Small intestine (tissue), 7 donors: ENCODE measurements around the gene SUMF2. TPM values are rescaled to one million over a fixed set of nuclear protein-coding genes. Genes with fewer than 3 reads are reported as not detected.

Experiments
- DNase-seq, 2 donors: peaks; one replicate each; pipeline versions ENCODE4 v3.0.0 to v3.0.0-alpha.2; 2013
- FAIRE-seq: peaks from 2 replicates; lab custom pipeline; 2012; peaks lifted over from hg19 to GRCh38; lab: Jason Lieb, UNC
- H3K27ac ChIP-seq, 3 donors: one replicate each; pipeline ENCODE4 v1.5.1; 2013; ENCODE audit warnings: low read length in 2 of 3, mild to moderate bottlenecking in 2 of 3, control low read depth in 1 of 3, inconsistent platforms in 1 of 3, low read depth in 1 of 3, moderate library complexity in 1 of 3
- H3K27me3 ChIP-seq, 3 donors: one replicate each; pipeline ENCODE4 v1.6.1; 2013; ENCODE audit warnings: low read length in 3 of 3, inconsistent platforms in 1 of 3; ENCODE audit not compliant: control insufficient read depth in 3 of 3, insufficient read depth in 3 of 3
- H3K36me3 ChIP-seq, 3 donors: one replicate each; pipeline ENCODE4 v1.6.1; 2013; ENCODE audit warnings: low read length in 3 of 3, inconsistent platforms in 1 of 3, low read depth in 1 of 3, mild to moderate bottlenecking in 1 of 3, moderate library complexity in 1 of 3; ENCODE audit not compliant: control insufficient read depth in 3 of 3, insufficient read depth in 2 of 3
- H3K4me1 ChIP-seq, 3 donors: one replicate each; pipeline ENCODE4 v1.6.1; 2013; ENCODE audit warnings: low read length in 2 of 3, inconsistent platforms in 1 of 3, low read depth in 1 of 3, mild to moderate bottlenecking in 1 of 3, moderate library complexity in 1 of 3; ENCODE audit not compliant: control insufficient read depth in 3 of 3, insufficient read depth in 2 of 3
- H3K4me3 ChIP-seq, 3 donors: one replicate each; pipeline ENCODE4 v1.5.1; 2013; ENCODE audit warnings: low read length in 3 of 3, control low read depth in 1 of 3, inconsistent platforms in 1 of 3, low read depth in 1 of 3, mild to moderate bottlenecking in 1 of 3, moderate library complexity in 1 of 3
- H3K9me3 ChIP-seq, 2 donors: one replicate each; pipeline ENCODE4 v1.6.1; 2013; ENCODE audit warnings: low read depth in 1 of 2, low read length in 1 of 2; ENCODE audit not compliant: control insufficient read depth in 2 of 2, insufficient read depth in 1 of 2
- WGBS, 3 donors: extraction: QIAGEN DNeasy Blood & Tissue Kit; methylation state at CpG; one replicate each; pipeline ENCODE4 v1.1.7; 2013; 5-methylcytosine and 5-hydroxymethylcytosine counted together
- polyA plus RNA-seq, 4 donors: library from polyadenylated mRNA; stranded (reverse) in 3 of 4; unstranded in 1 of 4; fragments of 200-250 nt in 3 of 4; fragments of 120-200 nt in 1 of 4; gene quantifications; one replicate each; pipeline versions ENCODE4 v1.2.1 to v1.2.3, GENCODE V29; 2013
- donor health status: healthy with polysubstance abuse.
- donor health status: control.
- donor health status: control.
- donor health status: Bipolar disorder and iron deficiency.
- donor health status: healthy.

SUMF2 gene
- polyA plus RNA-seq, 4 donors: 45.0 to 304 (median 92.7) TPM

GRCh38 chr7:56125831-56126230 is 61.7 kb downstream of the SUMF2 start:
- 72 to 81% (median 77%) methylated on average over 8 of the region's 8 CpGs for WGBS, 3 donors
- no peak for DNase-seq

GRCh38 chr7:56127241-56127975 is 63.3 kb downstream of the SUMF2 start:
- Histone ChIP-seq H3K27me3 (no peaks in the 10 kb centered on the region), H3K4me1 (no peaks in the 10 kb centered on the region), H3K36me3 (no peaks in the 10 kb centered on the region), H3K27ac (no peak overlapping the region), H3K4me3 (no peak overlapping the region), H3K9me3 (no peaks in the 10 kb centered on the region)
- 65 to 74% (median 73%) methylated on average over 7 of the region's 7 CpGs for WGBS, 3 donors
- no peak for DNase-seq
- no peak for FAIRE-seq

More at GRCh38 chr7:56125831-56126230, 61.7 kb downstream of the SUMF2 start:
- no peaks in the 10 kb centered on the region for H3K27me3 ChIP-seq
- H3K4me1 ChIP-seq: no peaks in the 10 kb centered on the region
- H3K9me3 ChIP-seq: no peaks in the 10 kb centered on the region
- no peak for FAIRE-seq
- H3K36me3 ChIP-seq: no peaks in the 10 kb centered on the region
- H3K4me3 ChIP-seq: no peak overlapping the region
- no peak overlapping the region for H3K27ac ChIP-seq

Other genes with a start within 250 kb of the SUMF2 start
- gene SEPTIN14, start 201.5 kb upstream of the SUMF2 start, polyA plus RNA-seq: not detected
- gene ZNF713, start 176.8 kb upstream of the SUMF2 start, polyA plus RNA-seq: 1 to 10 TPM in 2 of 4 donors, under 1 TPM in 2; 0.54 to 3.2 (median 0.98) TPM
- gene MRPS17, start 112.4 kb upstream of the SUMF2 start, polyA plus RNA-seq: 10 to 100 TPM; 11.3 to 15.7 (median 13.7) TPM
- gene NIPSNAP2, start 99.7 kb upstream of the SUMF2 start, polyA plus RNA-seq: 10 to 100 TPM; 28.2 to 52.8 (median 40.9) TPM
- 10 to 100 TPM in 2 of 4 donors, 1 to 10 TPM in 2; 2.7 to 88.4 (median 16.6) TPM for gene PSPH, start 12.8 kb upstream of the SUMF2 start, polyA plus RNA-seq
- 100 to 1,000 TPM in 2 of 4 donors, 10 to 100 TPM in 2; 71.3 to 237 (median 102) TPM for gene CCT6A, start 12.5 kb upstream of the SUMF2 start, polyA plus RNA-seq
- gene PHKG1, start 28.7 kb downstream of the SUMF2 start, polyA plus RNA-seq: 1 to 10 TPM in 2 of 4 donors, under 1 TPM in 2; 0.49 to 2.3 (median 1.2) TPM
- gene CHCHD2, start 42.2 kb downstream of the SUMF2 start, polyA plus RNA-seq: 100 to 1,000 TPM; 375 to 788 (median 725) TPM
- gene NUPR2, start 52.1 kb downstream of the SUMF2 start, polyA plus RNA-seq: 1 to 10 TPM in 2 of 4 donors, not detected in 2; 2.1 to 2.3 TPM